Transverse colon (tissue), 4 donors: ENCODE data around the gene MANF.

Source experiments
- CTCF ChIP-seq, 5 experiments: fragments of 200-600 bp in 3 of 5; fragments of 450-650 bp in 2 of 5; sonication (generic) in 3 of 5; IDR thresholded peaks; 1 replicate in 2 of 5; 2 replicates in 3 of 5; pipeline ENCODE4 v1.5.1; 2016 to 2017; ENCODE audit warnings: antibody characterized with exemption in 5 of 5, inconsistent platforms in 3 of 5, mild to moderate bottlenecking in 2 of 5, moderate library complexity in 1 of 5
- EP300 ChIP-seq: sonication (generic); formaldehyde crosslinking; IDR thresholded peaks from one replicate; pipeline ENCODE4 v1.6.1; 2017; ENCODE audit warnings: antibody characterized with exemption, low read depth
- POLR2A ChIP-seq: fragments of 450-650 bp; IDR thresholded peaks from one replicate; pipeline ENCODE4 v1.6.1; 2016; ENCODE audit warnings: antibody characterized with exemption, mild to moderate bottlenecking, moderate library complexity
- POLR2AphosphoS5 ChIP-seq, 3 donors: sonication (generic); formaldehyde crosslinking; IDR thresholded peaks; one replicate each; pipeline ENCODE4 v1.6.1; 2016; ENCODE audit warnings: antibody characterized with exemption in 3 of 3

- TF ChIP-seq EP300 (no peak), POLR2A (no peak), CTCF (IDR thresholded peaks at IDR 0.05) (no peak), POLR2AphosphoS5 (IDR thresholded peaks at IDR 0.05) (no peak)
Observed at GRCh38 chr3:51429138-51429537, 44.0 kb downstream of the MANF start.
